VCaP (cell line): Measurements from ENCODE around the gene GAS7.

Experiments
- H3K27ac ChIP-seq: fragments of 450-650 bp; 2 replicates; pipeline ENCODE4 v1.5.1; 2017
- TF ChIP-seq, protein P1 (sequence below): fragments of 450-650 bp; conservative IDR thresholded peaks from 2 replicates; pipeline ENCODE4 v1.5.1; 2017; ENCODE audit warnings: mild to moderate bottlenecking, moderate library complexity

Gene GAS7

DNA sequence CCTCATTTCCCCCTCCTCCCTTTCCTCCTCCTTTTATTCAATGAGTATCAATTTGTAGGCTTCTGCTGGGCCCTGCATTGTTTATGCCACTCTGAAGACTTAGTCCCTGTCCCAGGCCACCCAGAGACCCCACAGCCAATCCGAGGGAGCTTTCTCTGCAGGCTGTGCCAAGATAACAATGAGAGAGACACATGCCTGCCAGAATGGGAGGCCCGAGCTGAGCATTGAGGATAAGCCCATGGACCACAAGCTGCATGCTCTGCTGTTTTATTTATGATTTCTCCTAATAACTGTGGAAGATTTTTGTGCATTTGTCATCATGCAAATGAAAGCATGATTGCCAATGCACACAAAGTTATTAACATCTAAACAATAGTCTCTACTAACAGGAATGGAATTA is 296.3 kb downstream of the GAS7 start:
- TF ChIP-seq, protein P1, sequence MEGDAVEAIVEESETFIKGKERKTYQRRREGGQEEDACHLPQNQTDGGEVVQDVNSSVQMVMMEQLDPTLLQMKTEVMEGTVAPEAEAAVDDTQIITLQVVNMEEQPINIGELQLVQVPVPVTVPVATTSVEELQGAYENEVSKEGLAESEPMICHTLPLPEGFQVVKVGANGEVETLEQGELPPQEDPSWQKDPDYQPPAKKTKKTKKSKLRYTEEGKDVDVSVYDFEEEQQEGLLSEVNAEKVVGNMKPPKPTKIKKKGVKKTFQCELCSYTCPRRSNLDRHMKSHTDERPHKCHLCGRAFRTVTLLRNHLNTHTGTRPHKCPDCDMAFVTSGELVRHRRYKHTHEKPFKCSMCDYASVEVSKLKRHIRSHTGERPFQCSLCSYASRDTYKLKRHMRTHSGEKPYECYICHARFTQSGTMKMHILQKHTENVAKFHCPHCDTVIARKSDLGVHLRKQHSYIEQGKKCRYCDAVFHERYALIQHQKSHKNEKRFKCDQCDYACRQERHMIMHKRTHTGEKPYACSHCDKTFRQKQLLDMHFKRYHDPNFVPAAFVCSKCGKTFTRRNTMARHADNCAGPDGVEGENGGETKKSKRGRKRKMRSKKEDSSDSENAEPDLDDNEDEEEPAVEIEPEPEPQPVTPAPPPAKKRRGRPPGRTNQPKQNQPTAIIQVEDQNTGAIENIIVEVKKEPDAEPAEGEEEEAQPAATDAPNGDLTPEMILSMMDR = no peak
- no peak overlapping the region for H3K27ac ChIP-seq

DNA sequence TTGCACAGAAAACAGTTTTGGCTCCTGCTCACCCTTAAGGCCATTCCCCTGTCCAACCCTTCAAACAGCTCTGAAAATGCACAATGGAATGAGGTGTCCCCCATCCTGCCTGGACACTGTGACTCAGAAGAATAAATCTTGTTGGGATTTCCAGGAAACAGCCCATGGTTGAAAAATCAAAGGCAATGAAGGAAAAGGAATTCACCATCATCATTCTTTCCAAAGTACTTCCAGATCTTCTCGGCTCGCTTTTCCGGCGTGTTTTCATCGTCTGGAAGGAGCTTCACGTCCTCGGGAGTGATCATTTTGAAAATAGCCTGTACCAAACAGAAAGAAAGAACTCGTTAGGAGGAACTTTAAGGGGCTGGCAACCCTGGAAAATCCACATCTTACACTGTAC is 297.6 kb downstream of the GAS7 start:
- no peak overlapping the region for H3K27ac ChIP-seq
- TF ChIP-seq, protein P1 = no peak

DNA sequence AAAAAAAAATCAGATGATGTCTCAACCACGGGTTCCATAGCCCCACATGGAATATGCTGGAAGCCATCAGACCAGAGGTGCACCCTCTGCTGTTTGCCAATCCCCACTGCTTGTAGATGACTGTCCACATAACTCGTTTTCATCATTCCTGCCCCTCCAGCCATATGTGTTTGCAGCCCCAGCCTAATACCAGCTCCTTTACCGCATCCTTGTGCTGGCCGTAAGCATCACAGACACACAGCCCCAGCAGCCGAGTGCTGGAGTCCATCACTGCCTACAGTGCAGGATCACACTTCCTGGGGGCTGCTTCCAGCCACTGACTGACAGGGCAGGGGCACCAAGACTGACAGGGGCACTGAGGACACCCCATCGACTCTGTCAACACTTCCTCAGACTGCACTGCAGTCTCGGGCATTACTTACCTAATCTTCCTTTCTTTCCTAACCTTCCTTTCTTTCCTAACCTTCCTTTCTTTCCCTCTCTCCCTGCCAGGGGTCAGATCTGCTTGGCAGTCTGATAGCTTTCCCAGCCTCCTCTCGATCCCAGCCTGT is 298.3 kb downstream of the GAS7 start:
- no peak overlapping the region for H3K27ac ChIP-seq
- TF ChIP-seq, protein P1 = no peak

DNA sequence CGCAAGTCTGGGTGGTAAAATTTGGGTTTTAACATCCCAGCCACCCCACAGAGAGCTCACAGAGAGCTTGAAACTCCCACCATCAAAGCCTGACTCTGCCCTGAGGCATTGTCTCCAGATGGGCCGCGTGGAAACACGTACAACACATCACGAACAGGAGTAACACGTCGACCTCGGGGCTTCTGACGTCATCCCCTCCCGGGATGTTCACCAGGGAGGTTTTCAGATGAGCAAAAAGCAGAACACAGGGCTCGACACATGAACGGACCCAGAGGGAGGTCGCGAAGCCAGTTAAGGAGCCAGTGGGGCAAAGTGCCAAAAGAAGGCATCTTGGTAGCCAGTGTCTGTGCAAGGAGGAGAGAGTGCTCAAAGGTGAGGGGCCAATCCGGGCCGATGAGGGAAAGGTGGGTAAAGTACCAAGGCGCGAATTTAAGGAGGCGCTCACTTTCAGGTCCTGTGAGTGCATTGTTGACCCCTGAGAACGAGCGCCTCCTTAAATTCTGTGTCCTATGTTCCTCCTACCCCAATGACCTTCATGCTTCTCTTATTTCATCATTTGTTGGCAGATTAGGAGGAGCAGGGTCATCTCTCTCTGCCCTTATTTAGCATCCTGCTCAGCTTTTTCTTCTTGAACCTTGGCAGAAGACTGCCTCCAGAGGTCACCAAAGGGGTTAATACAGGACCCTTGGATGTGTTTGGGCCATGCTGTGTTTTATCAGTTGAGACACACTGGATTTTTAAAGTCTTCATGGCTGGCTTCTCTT is 298.9 kb downstream of the GAS7 start:
- TF ChIP-seq, protein P1 = no peak
- no peak overlapping the region for H3K27ac ChIP-seq

DNA sequence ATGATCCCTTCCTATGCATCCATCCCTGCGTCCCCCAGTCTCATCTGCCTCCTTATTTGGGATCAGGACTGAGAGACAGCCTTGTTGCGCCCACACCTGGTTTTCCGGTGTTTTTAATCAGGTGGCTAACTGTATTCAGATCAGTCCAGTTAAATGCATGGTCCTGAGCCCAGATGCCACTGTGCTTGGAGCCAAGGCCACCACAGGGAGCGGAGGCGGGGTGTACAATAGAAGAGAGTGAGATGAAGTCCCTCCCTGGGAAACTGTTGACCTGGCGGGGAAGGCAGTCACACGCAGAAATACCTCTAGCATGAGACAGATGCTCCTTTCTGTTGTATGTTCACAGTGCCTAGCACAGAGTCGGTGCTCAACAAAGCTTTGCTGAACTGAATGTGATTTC is 299.6 kb downstream of the GAS7 start:
- TF ChIP-seq, protein P1 = no peak

DNA sequence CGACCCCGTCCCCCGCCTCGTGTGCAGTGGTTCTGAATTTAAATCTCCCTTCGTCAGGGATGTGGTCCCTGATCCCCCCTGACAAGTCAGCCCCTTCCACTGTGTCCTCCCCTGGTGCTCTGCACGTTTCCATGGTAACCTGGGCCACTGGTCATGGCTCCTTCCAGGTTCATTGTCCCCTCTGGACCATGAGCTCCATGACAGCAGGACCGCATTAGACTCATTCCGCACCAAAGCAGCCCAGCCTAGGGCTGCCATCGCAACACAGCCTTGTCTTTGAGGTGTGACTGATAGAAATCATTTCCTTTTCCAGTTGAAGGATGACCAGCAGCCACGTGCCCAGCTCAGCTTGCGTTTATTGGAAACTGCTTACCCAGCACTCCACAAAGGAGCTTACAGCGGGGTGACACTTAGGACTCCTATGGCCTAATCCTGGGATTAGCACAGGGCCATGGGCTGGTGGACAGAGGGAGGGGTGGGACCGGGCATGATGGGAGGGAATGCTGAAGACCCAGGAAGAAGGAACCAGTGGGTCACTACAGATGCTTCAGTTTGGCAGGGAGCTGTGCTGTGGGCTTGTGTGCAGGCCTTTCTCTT is 300.9 kb downstream of the GAS7 start:
- no peak overlapping the region for H3K27ac ChIP-seq
- TF ChIP-seq, protein P1 = no peak

More for the DNA sequence above, 299.6 kb downstream of the GAS7 start:
- H3K27ac ChIP-seq = no peak overlapping the region

DNA sequence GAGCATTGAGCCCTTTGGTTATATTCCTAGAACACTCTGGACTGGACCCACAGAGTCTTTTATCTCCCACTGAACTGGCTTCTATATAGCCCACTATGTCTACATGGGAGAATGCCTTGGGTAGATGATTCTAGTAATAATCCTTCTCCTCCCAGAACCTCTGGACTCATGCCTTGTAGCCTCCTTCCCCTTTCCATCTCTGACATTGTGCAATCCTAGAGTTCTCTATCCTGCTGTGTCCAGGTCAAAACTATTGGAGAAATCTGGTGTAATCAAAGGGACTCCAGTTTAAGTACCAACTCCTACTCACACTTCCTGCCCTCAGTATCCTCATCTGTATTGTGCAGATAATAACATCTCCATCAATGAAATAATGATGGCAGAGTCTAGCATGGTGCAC is 302.5 kb downstream of the GAS7 start:
- TF ChIP-seq, protein P1 = no peak
- no peak overlapping the region for H3K27ac ChIP-seq
